Body of pancreas (tissue), 4 donors: ENCODE data around the gene PRSS2.

Experiments
- CTCF ChIP-seq, 7 experiments: fragments of 450-650 bp in 4 of 7; fragments of 200-600 bp in 3 of 7; sonication (generic) in 3 of 7; IDR thresholded peaks; one replicate each; pipeline ENCODE4 v1.5.1; 2016 to 2019; ENCODE audit warnings: antibody characterized with exemption in 7 of 7
- POLR2A ChIP-seq, 3 donors: fragments of 450-650 bp; IDR thresholded peaks; one replicate each; pipeline ENCODE4 v1.6.1; 2016; ENCODE audit warnings: antibody characterized with exemption in 3 of 3, mild to moderate bottlenecking in 2 of 3

- no peak for TF ChIP-seq CTCF (IDR thresholded peaks at IDR 0.05)
- TF ChIP-seq POLR2A (IDR thresholded peaks at IDR 0.05): no peak
Observed at GRCh38 chr7:142759433-142759832, 11.3 kb upstream of the PRSS2 start.
